H1 (cell line): ENCODE measurements around the gene TNFAIP8.

Source experiments
- CTCF ChIP-seq, 3 experiments: IDR thresholded peaks; 1 replicate in 2 of 3; 2 replicates in 1 of 3; pipeline versions ENCODE4 v1.5.1 to v1.6.1; 2011; ENCODE audit warnings: low read length in 3 of 3, mild to moderate bottlenecking in 3 of 3, inconsistent platforms in 2 of 3, low read depth in 1 of 3, moderate library complexity in 1 of 3; ENCODE audit not compliant: insufficient read depth in 1 of 3; ENCODE audit errors: control extremely low read depth in 1 of 3
- GABPA ChIP-seq: IDR thresholded peaks from 2 replicates; pipeline ENCODE4 v1.6.1; 2011; ENCODE audit warnings: mild to moderate bottlenecking, low read length, moderate library complexity, borderline replicate concordance; ENCODE audit not compliant: insufficient read depth
- JUND ChIP-seq: IDR thresholded peaks from 2 replicates; pipeline ENCODE4 v1.6.1; 2011; ENCODE audit warnings: mild to moderate bottlenecking, improper control_type of control experiment, low read length
- KDM5A ChIP-seq: fragments of 200-600 bp; IDR thresholded peaks from 2 replicates; pipeline ENCODE4 v1.7.1; 2012; ENCODE audit warnings: mild to moderate bottlenecking, low read length, inconsistent platforms, mixed read lengths
- MAFK ChIP-seq: IDR thresholded peaks from 2 replicates; pipeline ENCODE4 v1.6.1; 2012; ENCODE audit warnings: low read depth, mild to moderate bottlenecking, improper control_type of control experiment, low read length
- MAX ChIP-seq: IDR thresholded peaks from 2 replicates; pipeline ENCODE4 v1.6.1; 2012; ENCODE audit warnings: inconsistent platforms
- NANOG ChIP-seq: IDR thresholded peaks from 2 replicates; pipeline ENCODE4 v1.6.1; 2011; ENCODE audit warnings: low read length, low read depth, mild to moderate bottlenecking, inconsistent platforms; ENCODE audit not compliant: insufficient read depth, poor library complexity, severe bottlenecking
- POLR2AphosphoS5 ChIP-seq: IDR thresholded peaks from 2 replicates; pipeline ENCODE4 v1.6.1; 2011; ENCODE audit warnings: low read depth, low read length
- RFX5 ChIP-seq: IDR thresholded peaks from 2 replicates; pipeline ENCODE4 v1.6.1; 2011; ENCODE audit warnings: low read depth, low read length, improper control_type of control experiment, borderline replicate concordance
- SIN3A ChIP-seq, 2 experiments: IDR thresholded peaks in 1 of 2; conservative IDR thresholded peaks in 1 of 2; 2 replicates each; pipeline ENCODE4 v1.6.1; 2011 to 2012; ENCODE audit warnings: low read length in 2 of 2, improper control_type of control experiment in 1 of 2, low read depth in 1 of 2, mild to moderate bottlenecking in 1 of 2
- TAF1 ChIP-seq: IDR thresholded peaks from 2 replicates; pipeline ENCODE4 v1.6.1; 2011; ENCODE audit warnings: mild to moderate bottlenecking, low read depth, low read length

- TF ChIP-seq JUND = no peak
- no peak for TF ChIP-seq CTCF (IDR thresholded peaks at IDR 0.05; ENCODE audit: control extremely low read depth in 1 of 3, insufficient read depth in 1 of 3, low read depth in 1 of 3, low read length in 3 of 3)
- TF ChIP-seq MAFK = no peak
- TF ChIP-seq NANOG = no peak
- no peak for TF ChIP-seq POLR2AphosphoS5
- no peak for TF ChIP-seq MAX
- TF ChIP-seq RFX5 = no peak
- TF ChIP-seq KDM5A = no peak
- TF ChIP-seq GABPA = no peak
- TF ChIP-seq SIN3A (conservative IDR thresholded peaks at IDR 0.05 in 1 of 2, IDR thresholded peaks at IDR 0.05 in 1 of 2; ENCODE audit: low read depth in 1 of 2, low read length in 2 of 2) = no peak
- no peak for TF ChIP-seq TAF1
Measured at GRCh38 chr5:119346394-119346793, 9.4 kb upstream of the TNFAIP8 start.
